CD4-positive, alpha-beta T cell treated with Interleukin-10 for 1 hour (primary cell): ENCODE measurements around the gene GAS6.
"Not testable (repeated sequence)": the region's sequence is repeated elsewhere in the genome, so short reads cannot be mapped to it uniquely, and the experiment has no call there.

ENCODE experiments used
- DNase-seq: peaks from one replicate; pipeline ENCODE4 v3.0.0-alpha.2; 2020

GAS6 gene

DNA sequence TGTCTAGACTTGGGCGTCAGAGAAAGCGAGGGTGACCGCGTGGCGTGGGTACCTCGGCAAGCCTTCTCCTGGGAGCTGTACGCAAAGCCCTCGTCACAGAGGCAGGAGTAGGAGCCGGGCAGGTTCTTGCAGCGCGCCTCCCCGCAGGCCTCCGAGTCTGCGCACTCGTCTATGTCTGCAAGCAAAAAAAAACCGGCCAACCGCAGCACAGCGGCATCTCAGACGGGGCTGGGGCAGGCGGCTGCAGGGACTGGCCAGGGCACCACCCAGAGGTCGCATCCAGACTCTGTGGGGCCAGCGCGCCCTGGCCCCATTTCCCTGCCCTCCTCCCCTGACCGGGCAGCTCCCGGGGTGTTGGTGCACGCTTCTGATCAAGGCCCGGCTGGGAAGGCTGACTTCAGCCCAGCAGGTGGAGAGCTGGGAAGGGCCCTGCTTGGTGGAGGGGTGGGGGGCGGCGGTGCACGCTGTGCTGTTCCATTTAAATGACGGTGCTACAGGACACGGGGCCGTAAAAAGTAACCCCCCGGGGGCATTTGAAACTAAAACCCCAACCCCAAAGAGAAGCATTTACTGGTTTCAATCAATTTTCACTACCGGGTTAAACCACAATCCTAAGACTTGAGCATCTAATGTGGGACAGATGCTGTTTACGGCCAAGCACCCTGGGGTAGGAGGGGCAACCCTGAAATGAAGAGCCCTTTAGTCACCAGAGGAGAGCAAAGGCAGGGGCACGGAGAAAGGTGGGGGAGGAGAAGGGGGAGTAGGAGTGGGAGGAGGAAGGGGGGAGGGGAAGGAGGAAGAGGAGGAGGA is 28.2 kb downstream of the GAS6 start:
- no peak for DNase-seq

DNA sequence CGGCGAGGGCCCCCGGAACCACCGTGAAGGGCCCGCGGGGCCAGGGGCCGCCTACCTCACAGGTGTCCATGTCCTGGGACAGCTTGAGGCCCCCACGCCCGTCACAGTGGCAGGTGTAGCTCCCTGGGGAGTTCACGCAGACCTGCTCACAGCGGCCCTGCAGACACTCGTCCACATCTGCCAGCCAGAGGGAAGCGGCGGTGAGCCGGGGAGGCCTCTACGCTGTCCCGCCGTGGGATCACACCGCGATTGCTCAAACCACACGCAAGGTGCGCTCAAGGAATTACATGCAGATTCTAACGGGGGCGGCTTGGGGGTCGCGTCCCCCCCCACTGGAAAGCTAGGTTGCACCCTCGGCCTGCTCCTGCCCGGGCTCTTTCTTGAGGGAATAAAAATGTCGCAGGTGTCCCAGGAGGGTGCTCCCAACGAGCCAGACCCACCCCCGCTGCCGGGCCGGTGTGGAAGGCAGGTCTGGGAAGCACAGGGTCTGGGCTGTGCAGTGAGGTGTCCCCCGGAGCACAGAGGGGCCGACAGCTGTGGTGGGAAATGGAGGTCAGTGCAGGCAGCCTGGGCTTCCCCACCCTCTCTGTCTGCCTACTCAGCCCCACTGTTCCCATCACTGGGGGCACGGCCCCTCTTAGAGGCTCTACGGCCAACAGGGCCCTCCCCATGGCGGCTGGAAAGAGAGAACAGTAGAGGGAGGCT is 29.2 kb downstream of the GAS6 start:
- no peak for DNase-seq

- DNase-seq: not testable (repeated sequence)
These were observed 29.9 kb downstream of the GAS6 start for GRCh38 chr13:113834006-113834405.

GRCh38 chr13:113833111-113833830 is 30.6 kb downstream of the GAS6 start:
- DNase-seq: no peak

DNA sequence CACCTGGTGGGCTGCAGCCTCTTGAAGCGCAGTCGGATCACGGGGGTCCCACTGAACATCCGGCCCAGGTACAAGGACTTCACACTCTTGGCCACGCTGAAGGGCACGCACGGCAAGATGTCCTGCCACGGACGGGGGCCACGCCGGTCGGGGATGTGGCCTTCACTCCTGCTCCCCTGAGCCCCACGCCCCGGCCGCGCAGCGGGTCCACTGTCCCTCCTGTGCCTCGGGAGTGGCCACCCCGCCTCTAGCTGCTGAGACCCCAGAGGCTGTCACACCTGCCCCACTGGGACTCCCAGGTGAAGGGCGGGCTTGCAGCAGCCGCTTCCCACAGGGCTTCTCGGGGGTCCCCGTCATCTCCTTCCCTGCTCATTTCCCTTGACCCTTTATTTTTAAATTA is 31.2 kb downstream of the GAS6 start:
- DNase-seq: no peak

- no peak for DNase-seq
These were observed 31.7 kb downstream of the GAS6 start for GRCh38 chr13:113832205-113832604.

DNA sequence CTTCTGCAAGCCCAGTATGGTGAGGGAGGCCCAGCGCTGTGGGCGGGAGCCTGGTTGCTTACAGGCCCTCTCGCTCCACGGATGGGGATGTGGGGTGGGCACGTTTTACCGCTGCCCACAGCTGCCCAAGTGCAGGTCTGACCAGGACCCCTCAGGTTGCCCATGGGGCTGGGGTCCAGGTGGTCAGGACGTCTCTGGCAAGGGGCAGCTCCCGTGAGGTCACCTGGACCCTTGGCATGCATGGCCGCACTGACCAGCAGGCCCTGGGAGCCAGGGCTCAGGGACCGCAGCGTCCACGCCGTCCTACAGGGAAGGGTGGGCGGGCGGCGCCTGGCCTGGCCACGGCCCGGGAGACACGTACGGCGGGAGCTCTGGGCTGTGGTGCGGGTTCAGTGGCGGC is 32.8 kb downstream of the GAS6 start:
- no peak for DNase-seq

DNA sequence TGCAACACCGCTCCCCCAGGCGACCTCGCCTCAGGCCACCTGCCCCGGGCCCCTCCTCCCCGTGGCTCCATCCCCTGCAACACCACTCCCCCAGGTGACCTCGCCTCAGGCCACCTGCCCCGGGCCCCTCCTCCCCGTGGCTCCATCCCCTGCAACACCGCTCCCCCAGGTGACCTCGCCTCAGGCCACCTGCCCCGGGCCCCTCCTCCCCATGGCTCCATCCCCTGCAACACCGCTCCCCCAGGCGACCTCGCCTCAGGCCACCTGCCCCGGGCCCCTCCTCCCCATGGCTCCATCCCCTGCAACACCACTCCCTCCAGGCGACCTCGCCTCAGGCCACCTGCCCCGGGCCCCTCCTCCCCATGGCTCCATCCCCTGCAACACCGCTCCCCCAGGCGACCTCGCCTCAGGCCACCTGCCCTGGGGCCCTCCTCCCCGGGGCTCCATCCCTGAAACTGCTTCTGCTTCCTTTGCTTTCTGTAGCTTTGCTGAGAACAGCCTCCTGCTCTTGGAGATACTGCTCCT is 33.4 kb downstream of the GAS6 start:
- DNase-seq: not testable (repeated sequence)

GRCh38 chr13:113828282-113828825 is 35.5 kb downstream of the GAS6 start:
- DNase-seq: no peak

DNA sequence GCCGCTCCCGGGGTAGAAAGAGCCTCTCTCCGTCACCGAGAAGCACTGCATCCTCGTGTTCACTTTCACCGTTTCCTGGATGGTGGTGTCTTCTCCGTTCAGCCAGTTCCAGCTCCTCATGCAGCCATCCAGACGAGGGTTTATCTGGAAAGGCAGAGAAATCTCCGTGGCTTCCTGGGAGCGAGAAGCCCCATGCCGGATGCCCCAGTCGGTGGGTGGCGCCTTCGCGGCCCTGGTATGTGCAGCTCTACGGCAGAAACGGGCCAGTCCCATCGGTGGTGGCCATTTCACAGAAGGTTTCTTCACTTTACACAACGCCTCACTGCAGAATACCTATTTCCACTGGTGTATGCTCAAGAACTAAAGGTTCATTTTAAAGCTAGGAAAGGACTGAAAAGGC is 36.9 kb downstream of the GAS6 start:
- DNase-seq: no peak

GRCh38 chr13:113826446-113826845 is 37.4 kb downstream of the GAS6 start:
- DNase-seq: not testable (repeated sequence)

- no peak for DNase-seq
These were observed 38.0 kb downstream of the GAS6 start for GRCh38 chr13:113825841-113826240.

GRCh38 chr13:113823771-113824170 is 40.1 kb downstream of the GAS6 start:
- DNase-seq: no peak

- no peak for DNase-seq
These were observed 40.7 kb downstream of the GAS6 start for GRCh38 chr13:113822956-113823744.

- no peak for DNase-seq
These were observed 41.6 kb downstream of the GAS6 start for GRCh38 chr13:113822266-113822665.

DNA sequence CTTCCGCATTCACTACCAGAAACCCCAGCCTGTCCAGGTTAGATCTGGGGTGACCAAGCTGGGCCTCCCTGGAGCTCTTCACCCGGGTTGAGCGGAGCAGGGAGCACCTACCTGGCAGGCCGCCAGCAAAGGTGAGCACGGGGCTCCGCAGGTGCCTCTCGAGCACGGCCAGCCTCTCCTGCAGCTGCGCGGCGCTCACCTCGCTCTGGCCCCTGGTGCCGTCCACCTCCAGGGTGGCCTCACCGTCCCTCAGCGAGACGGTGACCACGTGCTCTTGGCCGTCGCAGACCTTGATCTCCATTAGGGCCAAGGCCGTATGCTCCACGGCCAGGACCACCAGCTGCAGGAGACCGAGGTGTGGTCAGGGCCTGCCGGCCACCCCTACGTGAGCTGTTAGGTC is 42.0 kb downstream of the GAS6 start:
- DNase-seq: no peak

GRCh38 chr13:113820813-113821651 is 42.8 kb downstream of the GAS6 start:
- DNase-seq: no peak

DNA sequence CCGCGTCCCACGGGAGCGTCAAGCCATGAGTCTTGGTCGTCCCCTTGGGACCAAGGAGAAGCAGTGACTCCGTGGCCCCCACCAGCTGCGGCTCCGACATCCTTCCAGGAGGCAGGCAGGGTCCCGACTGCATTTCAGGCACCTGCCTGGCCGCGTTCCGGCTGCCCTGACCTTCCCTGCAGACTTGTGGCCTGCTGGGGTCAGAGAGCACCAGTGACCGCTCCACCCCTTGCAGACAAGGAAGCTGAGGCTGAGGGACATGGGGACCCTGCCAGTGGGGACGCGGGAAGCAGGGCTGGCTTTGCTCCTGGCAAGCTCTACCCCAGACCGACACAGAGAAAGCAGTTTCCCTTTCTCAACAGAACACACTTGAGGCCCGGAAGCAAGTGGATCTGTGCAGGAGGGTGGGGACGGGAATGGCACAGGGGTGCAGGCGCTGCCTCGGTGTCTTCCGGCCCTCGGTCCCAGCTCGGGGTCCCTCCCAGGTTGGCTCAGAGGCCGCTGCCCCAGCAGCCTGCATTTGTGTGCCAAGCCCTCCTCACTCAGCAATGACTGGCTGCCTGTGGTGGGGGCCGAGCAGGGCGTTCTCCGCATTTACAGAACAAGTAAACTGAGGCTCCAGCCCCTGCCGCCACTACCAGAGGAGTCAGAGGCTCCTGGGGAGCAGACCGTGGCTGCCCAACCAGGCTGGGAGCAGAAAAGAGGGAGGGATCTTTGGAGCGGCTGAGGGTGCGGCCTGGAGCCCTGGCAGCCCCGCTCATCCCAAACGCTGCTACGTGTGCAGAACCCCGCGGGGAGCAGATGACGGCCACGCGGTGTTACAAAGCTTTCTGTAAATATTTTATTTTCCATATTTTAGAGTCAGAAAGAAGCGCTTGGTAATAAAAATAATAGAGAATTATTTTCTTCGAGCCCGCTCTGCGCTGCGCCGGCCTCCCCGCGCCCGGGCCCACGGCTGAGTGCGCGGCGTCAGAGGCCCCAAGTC is 43.9 kb downstream of the GAS6 start:
- no peak for DNase-seq

- DNase-seq: no peak
These were observed 44.5 kb downstream of the GAS6 start for GRCh38 chr13:113819341-113819730.

GRCh38 chr13:113818700-113819295 is 45.1 kb downstream of the GAS6 start:
- DNase-seq: no peak
